ENCODE measurements around the gene ANAPC16.
A peak's percentile ranks its signal among the peaks of the same experiment; 100 is the strongest.

Gene ANAPC16

DNA sequence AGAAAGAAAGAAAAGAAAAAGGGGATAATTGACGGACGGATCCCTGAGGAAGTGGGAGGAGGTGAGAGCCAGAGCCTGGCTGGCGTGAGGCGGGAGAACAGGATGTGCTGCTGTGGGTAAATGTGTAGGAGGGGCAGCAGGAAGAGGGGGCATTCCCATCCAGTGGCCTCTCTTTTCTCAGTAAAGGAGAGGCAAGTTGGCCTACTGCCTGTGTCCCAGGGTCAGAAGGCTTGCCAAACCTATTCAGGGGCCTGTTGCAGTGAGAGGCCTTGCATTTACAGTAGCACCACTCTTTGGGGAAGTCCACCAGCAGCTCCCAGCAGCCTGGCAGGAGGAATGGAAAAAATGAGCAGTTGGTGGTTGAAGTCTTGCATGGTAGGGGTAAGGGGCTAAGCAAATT is 26.9 kb downstream of the ANAPC16 start:
- no peak for TF ChIP-seq REST (IDR thresholded peaks at IDR 0.05; ENCODE audit: insufficient replicate concordance, low read depth)
- TF ChIP-seq CTCF (IDR thresholded peaks at IDR 0.05; ENCODE audit: insufficient read depth, low read length) = no peak
- TF ChIP-seq GABPA (IDR thresholded peaks at IDR 0.05; ENCODE audit: low read depth) = no peak
- TF ChIP-seq SPI1 (IDR thresholded peaks at IDR 0.05; ENCODE audit: borderline replicate concordance, low read depth) = peak; percentile 76
- peak; percentile 57; the same call in 1 of the 2 replicates for TF ChIP-seq POLR2AphosphoS5 (IDR thresholded peaks at IDR 0.05; ENCODE audit: low read depth)
- no peak overlapping the region for H3K4me3 ChIP-seq (replicated peaks; ENCODE audit: insufficient read depth, low read length)
- peak; percentile 43 to 77 for DNase-seq (ENCODE audit: low read depth in 1 of 2, low spot score in 1 of 2)
- no peaks in the 10 kb centered on the region for H3K27me3 ChIP-seq (ENCODE audit: insufficient read depth, poor library complexity, severe bottlenecking)
- peak overlapping the region; percentile 28; the same call in 1 of the 2 replicates for H3K27ac ChIP-seq (replicated peaks)

DNA sequence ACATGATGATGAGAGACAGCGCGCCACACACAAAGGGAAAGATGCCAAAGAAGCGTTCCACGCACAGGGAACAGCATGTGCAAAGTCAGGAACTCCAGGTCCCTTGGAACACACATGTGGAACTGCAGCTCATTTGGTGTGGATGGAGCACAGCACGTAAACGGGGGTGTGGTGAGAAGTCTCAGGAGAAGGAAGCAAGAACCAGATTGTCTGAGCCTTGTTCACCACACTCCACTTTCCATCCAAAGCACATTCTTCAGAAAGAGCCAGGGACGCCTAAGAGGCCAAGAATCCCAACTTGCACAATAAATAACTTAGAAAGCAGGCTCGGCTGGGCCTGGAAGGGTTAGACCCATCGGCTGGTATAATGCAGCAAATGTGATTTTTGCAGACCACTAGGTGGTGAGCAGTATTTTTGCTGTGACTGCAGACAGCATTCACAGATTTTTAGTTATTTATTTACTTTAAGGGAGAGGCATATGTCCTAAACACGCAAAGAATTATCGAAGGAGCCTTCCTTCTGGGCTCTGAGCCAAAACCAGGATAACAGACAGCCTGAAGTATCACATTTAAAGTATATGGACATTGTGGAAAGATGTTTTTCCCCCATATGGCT is 28.1 kb downstream of the ANAPC16 start:
- no peaks in the 10 kb centered on the region for H3K27me3 ChIP-seq (ENCODE audit: insufficient read depth, poor library complexity, severe bottlenecking)
- DNase-seq (ENCODE audit: low read depth in 1 of 2, low spot score in 1 of 2) = no peak
- H3K4me3 ChIP-seq (replicated peaks; ENCODE audit: insufficient read depth, low read length) = no peak overlapping the region
- no peak overlapping the region; the same call in 1 of the 2 replicates for H3K27ac ChIP-seq (replicated peaks)
- TF ChIP-seq CTCF (IDR thresholded peaks at IDR 0.05; ENCODE audit: insufficient read depth, low read length) = no peak
- TF ChIP-seq POLR2AphosphoS5 (IDR thresholded peaks at IDR 0.05; ENCODE audit: low read depth) = no peak
- TF ChIP-seq SPI1 (IDR thresholded peaks at IDR 0.05; ENCODE audit: borderline replicate concordance, low read depth) = no peak
- no peak for TF ChIP-seq REST (IDR thresholded peaks at IDR 0.05; ENCODE audit: insufficient replicate concordance, low read depth)

GRCh38 chr10:72244573-72245038 is 28.8 kb downstream of the ANAPC16 start:
- no peak overlapping the region; the same call in 1 of the 2 replicates for H3K27ac ChIP-seq (replicated peaks)
- DNase-seq (ENCODE audit: low read depth in 1 of 2, low spot score in 1 of 2) = no peak
- no peak overlapping the region for H3K4me3 ChIP-seq (replicated peaks; ENCODE audit: insufficient read depth, low read length)
- no peak for TF ChIP-seq CTCF (IDR thresholded peaks at IDR 0.05; ENCODE audit: insufficient read depth, low read length)
- no peak for TF ChIP-seq POLR2AphosphoS5 (IDR thresholded peaks at IDR 0.05; ENCODE audit: low read depth)
- TF ChIP-seq SPI1 (IDR thresholded peaks at IDR 0.05; ENCODE audit: borderline replicate concordance, low read depth) = no peak
- TF ChIP-seq REST (IDR thresholded peaks at IDR 0.05; ENCODE audit: insufficient replicate concordance, low read depth) = no peak
- no peak for TF ChIP-seq GABPA (IDR thresholded peaks at IDR 0.05; ENCODE audit: low read depth)
- H3K27me3 ChIP-seq (ENCODE audit: insufficient read depth, poor library complexity, severe bottlenecking) = no peaks in the 10 kb centered on the region

Measured in HL-60 (cell line).